Peyer's patch (tissue), 4 donors: ENCODE measurements around the gene RIMBP2.

ENCODE experiments used
- POLR2A ChIP-seq, 2 donors: fragments of 450-650 bp; IDR thresholded peaks; one replicate each; pipeline ENCODE4 v1.5.1; 2017; ENCODE audit warnings: antibody characterized with exemption in 2 of 2, mild to moderate bottlenecking in 2 of 2, moderate library complexity in 2 of 2
- TF ChIP-seq, protein P1 (sequence below), 6 experiments: fragments of 450-650 bp in 4 of 6; fragments of 200-600 bp in 2 of 6; sonication (generic) in 1 of 6; IDR thresholded peaks; one replicate each; pipeline ENCODE4 v1.5.1; 2017 to 2019; ENCODE audit warnings: antibody characterized with exemption in 6 of 6, mild to moderate bottlenecking in 3 of 6, moderate library complexity in 1 of 6

DNA sequence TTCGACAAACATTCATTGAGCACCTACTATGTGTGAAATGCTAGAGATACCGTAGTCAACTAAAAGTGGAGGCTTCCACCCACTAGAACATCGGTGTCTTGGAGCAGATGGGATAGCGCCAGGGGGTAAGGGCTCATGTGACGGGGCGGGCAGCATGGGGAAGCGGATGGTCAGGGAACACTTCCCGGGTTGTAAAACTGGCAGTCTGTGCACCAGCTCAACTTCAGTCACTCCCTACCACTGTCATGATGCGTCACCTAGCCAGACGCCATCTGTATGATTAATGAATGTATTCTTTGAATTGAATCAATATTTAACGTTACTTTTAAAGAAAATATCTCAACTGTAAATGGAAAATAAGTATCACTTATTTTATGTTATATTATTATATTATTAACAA, 284.9 kb downstream of the RIMBP2 start:
- TF ChIP-seq, protein P1, sequence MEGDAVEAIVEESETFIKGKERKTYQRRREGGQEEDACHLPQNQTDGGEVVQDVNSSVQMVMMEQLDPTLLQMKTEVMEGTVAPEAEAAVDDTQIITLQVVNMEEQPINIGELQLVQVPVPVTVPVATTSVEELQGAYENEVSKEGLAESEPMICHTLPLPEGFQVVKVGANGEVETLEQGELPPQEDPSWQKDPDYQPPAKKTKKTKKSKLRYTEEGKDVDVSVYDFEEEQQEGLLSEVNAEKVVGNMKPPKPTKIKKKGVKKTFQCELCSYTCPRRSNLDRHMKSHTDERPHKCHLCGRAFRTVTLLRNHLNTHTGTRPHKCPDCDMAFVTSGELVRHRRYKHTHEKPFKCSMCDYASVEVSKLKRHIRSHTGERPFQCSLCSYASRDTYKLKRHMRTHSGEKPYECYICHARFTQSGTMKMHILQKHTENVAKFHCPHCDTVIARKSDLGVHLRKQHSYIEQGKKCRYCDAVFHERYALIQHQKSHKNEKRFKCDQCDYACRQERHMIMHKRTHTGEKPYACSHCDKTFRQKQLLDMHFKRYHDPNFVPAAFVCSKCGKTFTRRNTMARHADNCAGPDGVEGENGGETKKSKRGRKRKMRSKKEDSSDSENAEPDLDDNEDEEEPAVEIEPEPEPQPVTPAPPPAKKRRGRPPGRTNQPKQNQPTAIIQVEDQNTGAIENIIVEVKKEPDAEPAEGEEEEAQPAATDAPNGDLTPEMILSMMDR (IDR thresholded peaks at IDR 0.05) = no peak
- no peak for TF ChIP-seq POLR2A (IDR thresholded peaks at IDR 0.05)
